Measurements from ENCODE around the gene MAN1A2.

Gene MAN1A2

GRCh38 chr1:117573386-117574023 lies 206.3 kb downstream of the MAN1A2 start:
- Histone ChIP-seq H3K4me1 (ENCODE audit: control insufficient read depth, insufficient read depth, low read length, unreplicated experiment) (no peaks in the 10 kb centered on the region), H3K27me3 (ENCODE audit: insufficient read depth, low read length) (peaks cover 13% of the 10 kb centered on the region; the same call in 1 of the 2 replicates), H3K4me3 (ENCODE audit: low read depth, low read length) (no peak overlapping the region), H3K27ac (ENCODE audit: low read depth, low read length) (no peak overlapping the region), H3K36me3 (ENCODE audit: insufficient read depth, low read length) (no peaks in the 10 kb centered on the region), H3K79me2 (ENCODE audit: control insufficient read depth, insufficient read depth, low read length, unreplicated experiment) (no peaks in the 10 kb centered on the region), H2AFZ (ENCODE audit: low read length, unreplicated experiment) (no peak overlapping the region)

DNA sequence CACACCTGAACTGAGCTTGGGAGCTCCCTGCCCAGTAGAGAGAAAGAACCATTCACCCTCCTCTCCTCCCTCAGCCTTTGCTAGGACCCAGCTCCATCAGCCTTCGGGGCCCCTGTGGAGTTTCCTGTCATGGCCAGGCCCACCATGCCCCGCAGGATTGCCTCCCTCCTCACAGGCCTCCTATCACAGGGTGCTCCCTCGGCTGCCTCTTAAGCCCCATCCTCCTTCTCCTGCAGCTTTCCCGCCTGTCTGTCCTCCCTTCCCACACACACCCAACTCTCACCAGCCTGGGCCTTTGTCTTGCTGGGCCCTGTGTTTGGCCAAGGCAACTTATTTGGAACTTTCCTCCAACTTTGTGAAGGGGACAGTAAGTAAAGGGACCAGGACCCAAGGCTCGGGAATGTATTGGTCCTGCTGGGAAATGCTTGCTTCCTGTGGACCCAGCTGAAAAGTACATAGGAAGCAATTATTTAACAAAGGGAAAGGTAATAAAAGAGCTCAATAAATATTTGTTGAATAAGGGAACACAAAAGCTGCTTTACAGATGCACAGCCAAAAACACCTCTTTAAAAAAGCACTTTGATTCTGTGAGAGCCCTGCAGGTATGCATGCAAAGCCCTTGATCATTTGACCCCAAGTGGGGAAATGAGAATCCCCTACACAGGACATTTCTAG lies 207.0 kb downstream of the MAN1A2 start:
- Histone ChIP-seq H3K4me3 (ENCODE audit: low read depth, low read length) (no peak overlapping the region), H2AFZ (ENCODE audit: low read length, unreplicated experiment) (no peak overlapping the region), H3K27me3 (ENCODE audit: insufficient read depth, low read length) (peaks cover 13% of the 10 kb centered on the region; the same call in 1 of the 2 replicates), H3K4me1 (ENCODE audit: control insufficient read depth, insufficient read depth, low read length, unreplicated experiment) (no peaks in the 10 kb centered on the region), H3K36me3 (ENCODE audit: insufficient read depth, low read length) (no peaks in the 10 kb centered on the region), H3K27ac (ENCODE audit: low read depth, low read length) (no peak overlapping the region), H3K79me2 (ENCODE audit: control insufficient read depth, insufficient read depth, low read length, unreplicated experiment) (no peaks in the 10 kb centered on the region)

GRCh38 chr1:117575586-117576225 lies 208.5 kb downstream of the MAN1A2 start:
- H3K4me1 ChIP-seq (ENCODE audit: control insufficient read depth, insufficient read depth, low read length, unreplicated experiment), result no peaks in the 10 kb centered on the region
- H2AFZ ChIP-seq (ENCODE audit: low read length, unreplicated experiment), result no peak overlapping the region
- no peaks in the 10 kb centered on the region for H3K36me3 ChIP-seq (ENCODE audit: insufficient read depth, low read length)
- H3K79me2 ChIP-seq (ENCODE audit: control insufficient read depth, insufficient read depth, low read length, unreplicated experiment), result no peaks in the 10 kb centered on the region
- no peak overlapping the region for H3K27ac ChIP-seq (ENCODE audit: low read depth, low read length)
- no peak overlapping the region for H3K4me3 ChIP-seq (ENCODE audit: low read depth, low read length)
- H3K27me3 ChIP-seq (ENCODE audit: insufficient read depth, low read length), result peaks cover 6% of the 10 kb centered on the region; the same call in 1 of the 2 replicates

DNA sequence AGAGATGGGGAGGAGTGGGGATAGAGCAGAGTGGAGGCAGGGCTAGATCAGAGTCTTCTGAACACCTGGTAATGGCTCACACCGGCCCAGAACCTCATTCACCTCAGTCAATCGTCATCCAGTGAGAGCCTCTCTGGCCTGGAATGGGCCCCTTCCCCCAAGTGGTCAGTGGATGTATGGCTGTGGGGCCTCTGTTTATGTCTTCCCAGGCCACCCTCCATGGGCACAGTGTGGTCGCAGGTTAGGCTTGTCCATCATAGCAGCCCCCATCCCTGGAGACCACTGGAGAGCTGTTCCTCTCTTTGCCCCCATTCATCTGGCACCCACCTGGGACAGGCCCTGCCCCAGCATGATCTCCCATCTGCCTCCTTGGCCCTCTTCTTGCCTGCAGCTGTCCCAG lies 209.0 kb downstream of the MAN1A2 start:
- Histone ChIP-seq H2AFZ (ENCODE audit: low read length, unreplicated experiment) (no peak overlapping the region), H3K27me3 (ENCODE audit: insufficient read depth, low read length) (peaks cover under 1% of the 10 kb centered on the region; the same call in 1 of the 2 replicates), H3K36me3 (ENCODE audit: insufficient read depth, low read length) (no peaks in the 10 kb centered on the region), H3K4me1 (ENCODE audit: control insufficient read depth, insufficient read depth, low read length, unreplicated experiment) (no peaks in the 10 kb centered on the region), H3K27ac (ENCODE audit: low read depth, low read length) (no peak overlapping the region), H3K79me2 (ENCODE audit: control insufficient read depth, insufficient read depth, low read length, unreplicated experiment) (no peaks in the 10 kb centered on the region), H3K4me3 (ENCODE audit: low read depth, low read length) (no peak overlapping the region)

DNA sequence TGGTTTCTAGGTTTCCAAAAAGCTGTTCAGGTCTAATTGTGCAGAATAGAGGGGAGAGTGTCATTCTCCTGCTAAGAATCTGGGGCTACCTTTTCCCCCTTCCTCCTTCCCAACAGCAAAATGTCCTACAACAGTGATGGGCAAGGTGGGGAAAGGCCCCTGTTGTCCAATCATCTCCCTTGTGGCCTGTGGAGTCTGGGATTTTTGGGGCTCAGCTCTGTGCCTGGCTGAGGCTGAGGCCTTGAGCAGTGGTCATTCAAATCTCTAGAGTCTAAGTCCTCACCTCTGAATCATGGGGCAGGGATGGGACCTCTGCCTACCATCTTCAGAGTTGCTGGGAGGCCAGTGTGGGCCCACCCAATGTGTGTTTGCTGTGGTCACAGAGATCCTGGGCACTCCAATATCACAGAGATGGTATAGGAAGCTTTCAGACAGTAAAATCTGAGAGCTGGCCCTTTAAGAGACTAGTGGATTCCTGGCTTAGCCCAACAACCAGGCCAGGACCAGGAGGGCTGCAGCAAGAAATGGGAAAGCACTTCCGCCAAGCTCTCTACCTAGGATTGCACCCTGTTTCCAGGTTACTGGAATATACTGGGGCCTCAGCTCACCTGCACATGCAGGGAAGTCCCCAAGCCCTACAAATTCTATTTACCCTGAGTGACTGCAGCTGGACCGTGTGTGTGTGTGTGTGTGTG lies 210.1 kb downstream of the MAN1A2 start:
- no peak overlapping the region for H2AFZ ChIP-seq (ENCODE audit: low read length, unreplicated experiment)
- H3K4me1 ChIP-seq (ENCODE audit: control insufficient read depth, insufficient read depth, low read length, unreplicated experiment), result no peaks in the 10 kb centered on the region
- H3K27me3 ChIP-seq (ENCODE audit: insufficient read depth, low read length), result peaks cover 3% of the 10 kb centered on the region; the same call in 1 of the 2 replicates
- no peaks in the 10 kb centered on the region for H3K79me2 ChIP-seq (ENCODE audit: control insufficient read depth, insufficient read depth, low read length, unreplicated experiment)
- no peak overlapping the region for H3K4me3 ChIP-seq (ENCODE audit: low read depth, low read length)
- no peaks in the 10 kb centered on the region for H3K36me3 ChIP-seq (ENCODE audit: insufficient read depth, low read length)
- no peak overlapping the region for H3K27ac ChIP-seq (ENCODE audit: low read depth, low read length)

DNA sequence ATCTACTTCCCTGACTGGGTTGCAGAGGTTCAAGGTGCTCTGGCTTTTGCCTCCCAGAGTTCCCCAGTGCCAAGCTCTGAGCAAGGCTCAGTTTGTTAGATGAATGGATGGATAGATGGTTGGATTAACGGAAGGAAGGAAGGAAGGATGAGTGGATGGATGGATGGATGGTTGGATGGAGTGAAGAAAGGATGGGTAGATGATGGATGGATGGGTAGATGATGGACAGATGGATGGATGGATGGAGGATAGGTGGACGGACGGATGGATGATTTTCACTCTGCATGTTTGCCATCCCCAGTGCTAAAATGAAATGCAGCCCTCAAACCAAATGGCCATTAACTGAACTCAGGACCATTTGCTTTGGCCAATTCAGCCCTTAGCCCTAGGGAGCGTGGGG lies 211.2 kb downstream of the MAN1A2 start:
- no peaks in the 10 kb centered on the region for H3K4me1 ChIP-seq (ENCODE audit: control insufficient read depth, insufficient read depth, low read length, unreplicated experiment)
- no peaks in the 10 kb centered on the region for H3K36me3 ChIP-seq (ENCODE audit: insufficient read depth, low read length)
- H3K79me2 ChIP-seq (ENCODE audit: control insufficient read depth, insufficient read depth, low read length, unreplicated experiment), result no peaks in the 10 kb centered on the region
- H3K27ac ChIP-seq (ENCODE audit: low read depth, low read length), result no peak overlapping the region
- H2AFZ ChIP-seq (ENCODE audit: low read length, unreplicated experiment), result no peak overlapping the region
- H3K4me3 ChIP-seq (ENCODE audit: low read depth, low read length), result no peak overlapping the region
- H3K27me3 ChIP-seq (ENCODE audit: insufficient read depth, low read length), result peaks cover 3% of the 10 kb centered on the region; the same call in 1 of the 2 replicates

All from ACC112 (cell line).